DND-41 (cell line): ENCODE data around the gene PEAK1.

Experiments
- CTCF ChIP-seq: IDR thresholded peaks from 2 replicates; pipeline ENCODE4 v1.5.1; 2012; ENCODE audit warnings: borderline replicate concordance, low read length, moderate library complexity, mild to moderate bottlenecking; ENCODE audit not compliant: poor library complexity, severe bottlenecking; ENCODE audit errors: extremely low read depth
- EZH2 ChIP-seq: IDR thresholded peaks from 3 replicates; pipeline ENCODE4 v1.6.1; 2012; ENCODE audit warnings: borderline replicate concordance, low read depth, mild to moderate bottlenecking, moderate library complexity, low read length, inconsistent platforms; ENCODE audit not compliant: severe bottlenecking

DNA sequence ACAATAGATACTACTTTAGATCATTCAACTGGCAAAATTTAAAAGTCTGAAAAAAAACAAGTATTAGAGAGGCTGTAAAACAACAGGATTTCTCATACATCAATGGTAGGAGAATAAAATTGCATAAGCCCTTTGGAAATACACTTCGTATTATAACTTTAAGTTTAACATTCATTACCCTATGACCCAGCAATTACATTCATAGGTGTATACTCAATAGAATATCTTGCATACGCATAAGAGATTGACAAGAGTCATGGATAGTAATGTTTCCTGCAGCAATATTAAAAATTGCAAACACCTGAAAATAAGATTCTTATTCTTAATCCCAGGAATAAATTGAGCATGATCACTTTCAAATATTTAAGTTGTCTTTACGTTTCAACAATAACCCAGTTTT, 63.6 kb downstream of the PEAK1 start:
- no peak for TF ChIP-seq EZH2
- TF ChIP-seq CTCF: no peak
